Neural progenitor cell (in vitro differentiated cells): ENCODE measurements around the gene ODC1. TPM values are rescaled to one million over a fixed set of nuclear protein-coding genes. Genes with fewer than 3 reads are reported as not detected.

Source experiments
- DNase-seq: peaks from one replicate; pipeline ENCODE4 v3.0.0-alpha.2; 2016; ENCODE audit warnings: low spot score
- H2AFZ ChIP-seq: fragments of 200-600 bp; sonication (generic); replicated peaks from 2 replicates; pipeline ENCODE4 v1.6.1; 2016; ENCODE audit warnings: antibody characterized with exemption
- H3F3A ChIP-seq: fragments of 200-600 bp; sonication (generic); 2 replicates; pipeline ENCODE4 v1.6.1; 2016; ENCODE audit warnings: antibody characterized with exemption, low read depth
- H3K27ac ChIP-seq: fragments of 200-600 bp; sonication (generic); 2 replicates; pipeline ENCODE4 v1.5.1; 2016; ENCODE audit warnings: mild to moderate bottlenecking
- H3K27me3 ChIP-seq: fragments of 200-600 bp; sonication (generic); 2 replicates; pipeline ENCODE4 v1.6.1; 2016; ENCODE audit warnings: mild to moderate bottlenecking, moderate library complexity
- H3K36me3 ChIP-seq: fragments of 200-600 bp; sonication (generic); 2 replicates; pipeline ENCODE4 v1.5.1; 2016
- H3K4me1 ChIP-seq: fragments of 200-600 bp; sonication (generic); 2 replicates; pipeline ENCODE4 v1.6.1; 2016; ENCODE audit warnings: mixed run types
- H3K4me2 ChIP-seq: fragments of 200-600 bp; sonication (generic); 2 replicates; pipeline ENCODE4 v1.6.1; 2016
- H3K4me3 ChIP-seq: fragments of 200-600 bp; sonication (generic); 2 replicates; pipeline ENCODE4 v1.5.1; 2016
- H3K79me2 ChIP-seq: fragments of 200-600 bp; sonication (generic); 2 replicates; pipeline ENCODE4 v1.6.1; 2016; ENCODE audit warnings: low read depth
- H3K9ac ChIP-seq: fragments of 200-600 bp; sonication (generic); 2 replicates; pipeline ENCODE4 v1.6.1; 2016
- H3K9me3 ChIP-seq: fragments of 200-600 bp; sonication (generic); 2 replicates; pipeline ENCODE4 v1.5.1; 2016; ENCODE audit warnings: low read depth
- H4K20me1 ChIP-seq: fragments of 200-600 bp; sonication (generic); 2 replicates; pipeline ENCODE4 v1.6.1; 2016; ENCODE audit warnings: low read depth
- H3K27ac Mint-ChIP-seq: 3 replicates; pipeline ENCODE4 v1.8.0; 2021; ENCODE audit warnings: mixed read lengths
- H3K27me3 Mint-ChIP-seq: 2 replicates; pipeline ENCODE4 v1.8.0; 2022; ENCODE audit warnings: low read depth, mild to moderate bottlenecking, inconsistent platforms, moderate library complexity, mixed read lengths; ENCODE audit not compliant: insufficient read depth
- H3K36me3 Mint-ChIP-seq: 3 replicates; pipeline ENCODE4 v1.8.0; 2021; ENCODE audit warnings: mixed read lengths
- H3K4me1 Mint-ChIP-seq: 3 replicates; pipeline ENCODE4 v1.8.0; 2021; ENCODE audit warnings: mixed read lengths
- H3K4me3 Mint-ChIP-seq: 3 replicates; pipeline ENCODE4 v1.8.0; 2021; ENCODE audit warnings: mild to moderate bottlenecking, moderate library complexity, mixed read lengths
- H3K9me3 Mint-ChIP-seq: 3 replicates; pipeline ENCODE4 v1.8.0; 2020; ENCODE audit warnings: mixed read lengths
- CTCF ChIP-seq: fragments of 200-600 bp; sonication (generic); IDR thresholded peaks from 2 replicates; pipeline ENCODE4 v1.5.1; 2017; ENCODE audit warnings: antibody characterized with exemption, mild to moderate bottlenecking
- EZH2 ChIP-seq: fragments of 200-600 bp; sonication (generic); IDR thresholded peaks from 2 replicates; pipeline ENCODE4 v1.6.1; 2017; ENCODE audit warnings: antibody characterized with exemption, mild to moderate bottlenecking, moderate library complexity
- EZH2phosphoT487 ChIP-seq: fragments of 200-600 bp; sonication (generic); IDR thresholded peaks from 2 replicates; pipeline ENCODE4 v1.6.1; 2017; ENCODE audit warnings: antibody characterized with exemption
- total RNA-seq: library from RNA; depleted of rRNA; stranded (reverse); fragments of >200 nt; gene quantifications from 2 replicates; pipeline ENCODE4 v1.2.3, GENCODE V29; 2015; ENCODE audit warnings: low replicate concordance

Gene ODC1
- total RNA-seq, 1 donor from 2014 or later = 437 TPM

GRCh38 chr2:10400978-10401951 is 46.9 kb downstream of the ODC1 start:
- no peaks in the 10 kb centered on the region for H3K79me2 ChIP-seq
- H3K4me1 ChIP-seq = peaks cover 7% of the 10 kb centered on the region
- peaks cover 8% of the 10 kb centered on the region for H3K9me3 Mint-ChIP-seq
- H4K20me1 ChIP-seq = no peaks in the 10 kb centered on the region
- H3K4me3 ChIP-seq = no peak overlapping the region
- no peak overlapping the region for H3K27ac ChIP-seq
- no peaks in the 10 kb centered on the region for H3K27me3 Mint-ChIP-seq
- H3K36me3 ChIP-seq = no peaks in the 10 kb centered on the region
- H3K27ac Mint-ChIP-seq = no peak overlapping the region
- no peak overlapping the region for H2AFZ ChIP-seq
- TF ChIP-seq CTCF (no peak), EZH2 (no peak), EZH2phosphoT487 (no peak)
- peaks cover 5% of the 10 kb centered on the region for H3K36me3 Mint-ChIP-seq
- no peaks in the 10 kb centered on the region for H3K27me3 ChIP-seq
- DNase-seq = no peak
- no peak overlapping the region for H3K9ac ChIP-seq
- no peak overlapping the region for H3K4me2 ChIP-seq
- H3F3A ChIP-seq = no peaks in the 10 kb centered on the region
- H3K4me1 Mint-ChIP-seq = peaks cover 2% of the 10 kb centered on the region
- no peaks in the 10 kb centered on the region for H3K9me3 ChIP-seq
- no peak overlapping the region for H3K4me3 Mint-ChIP-seq

- DNase-seq = no peak
- peaks cover 5% of the 10 kb centered on the region for H3K36me3 Mint-ChIP-seq
- H3K9me3 ChIP-seq = no peaks in the 10 kb centered on the region
- no peaks in the 10 kb centered on the region for H3F3A ChIP-seq
- peaks cover 7% of the 10 kb centered on the region for H3K4me1 ChIP-seq
- no peaks in the 10 kb centered on the region for H3K79me2 ChIP-seq
- no peak overlapping the region for H3K9ac ChIP-seq
- H3K27ac ChIP-seq = no peak overlapping the region
- TF ChIP-seq CTCF (no peak), EZH2 (no peak), EZH2phosphoT487 (no peak)
- no peak overlapping the region for H3K4me2 ChIP-seq
- peaks cover 2% of the 10 kb centered on the region for H3K27me3 Mint-ChIP-seq
- H4K20me1 ChIP-seq = no peaks in the 10 kb centered on the region
- peaks cover 8% of the 10 kb centered on the region for H3K9me3 Mint-ChIP-seq
- no peak overlapping the region for H3K27ac Mint-ChIP-seq
- no peaks in the 10 kb centered on the region for H3K36me3 ChIP-seq
- H3K4me3 Mint-ChIP-seq = no peak overlapping the region
- H3K27me3 ChIP-seq = no peaks in the 10 kb centered on the region
- H3K4me1 Mint-ChIP-seq = peaks cover 4% of the 10 kb centered on the region
- no peak overlapping the region for H3K4me3 ChIP-seq
- H2AFZ ChIP-seq = no peak overlapping the region
Observed at GRCh38 chr2:10400568-10400977, 47.6 kb downstream of the ODC1 start.

- H3K79me2 ChIP-seq = no peaks in the 10 kb centered on the region
- no peaks in the 10 kb centered on the region for H3K27me3 ChIP-seq
- H3K27ac Mint-ChIP-seq = no peak overlapping the region
- H3K9ac ChIP-seq = no peak overlapping the region
- peaks cover 7% of the 10 kb centered on the region for H3K4me1 Mint-ChIP-seq
- H3K9me3 Mint-ChIP-seq = peaks cover 8% of the 10 kb centered on the region
- no peak overlapping the region for H3K27ac ChIP-seq
- peaks cover 5% of the 10 kb centered on the region for H3K36me3 Mint-ChIP-seq
- no peaks in the 10 kb centered on the region for H3K36me3 ChIP-seq
- H3K9me3 ChIP-seq = no peaks in the 10 kb centered on the region
- no peaks in the 10 kb centered on the region for H3F3A ChIP-seq
- no peak overlapping the region for H2AFZ ChIP-seq
- H3K4me3 ChIP-seq = no peak overlapping the region
- H3K4me3 Mint-ChIP-seq = no peak overlapping the region
- no peak overlapping the region for H3K4me2 ChIP-seq
- H4K20me1 ChIP-seq = no peaks in the 10 kb centered on the region
- peaks cover 4% of the 10 kb centered on the region for H3K27me3 Mint-ChIP-seq
- no peak for DNase-seq
- TF ChIP-seq EZH2phosphoT487 (no peak), EZH2 (no peak), CTCF (no peak)
- peaks cover 7% of the 10 kb centered on the region for H3K4me1 ChIP-seq
Observed at GRCh38 chr2:10400002-10400401, 48.1 kb downstream of the ODC1 start.
